ENCODE measurements around the gene ARL13A. TPM values are rescaled to one million over a fixed set of nuclear protein-coding genes. Genes with fewer than 3 reads are reported as not detected.
A peak's percentile ranks its signal among the peaks of the same experiment; 100 is the strongest.
"Not testable (repeated sequence)": the region's sequence is repeated elsewhere in the genome, so short reads cannot be mapped to it uniquely, and the experiment has no call there.

ARL13A gene
- total RNA-seq, 2 experiments from 2014 or later = not detected

DNA sequence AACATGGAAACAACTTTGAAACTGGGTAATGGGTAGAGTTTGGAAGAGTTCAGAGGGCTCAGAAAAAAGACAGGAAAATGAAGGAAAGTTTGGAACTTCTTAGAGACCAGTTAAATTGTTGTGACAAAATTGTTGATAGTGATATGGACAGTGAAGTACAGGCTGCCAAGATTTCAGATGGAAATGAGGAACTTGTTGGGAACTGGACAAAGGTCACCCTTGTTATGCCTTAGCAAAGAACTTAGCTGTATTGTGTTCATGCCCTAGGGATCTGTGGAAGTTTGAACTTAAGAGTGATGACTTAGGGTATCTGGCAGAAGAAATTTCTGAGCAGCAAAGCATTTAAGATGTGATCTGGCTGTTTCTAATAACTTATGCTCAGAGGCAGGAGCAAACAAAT, 5.1 kb upstream of the ARL13A start:
- POLR2A ChIA-PET = no interaction called here
- Mint-ChIP-seq H3K27me3 (no peaks in the 10 kb centered on the region), H3K4me1 (ENCODE audit: low read depth) (no peaks in the 10 kb centered on the region), H3K4me3 (no peak overlapping the region), H3K27ac (no peak overlapping the region), H3K9me3 (no peaks in the 10 kb centered on the region), H3K36me3 (no peaks in the 10 kb centered on the region)
- CTCF ChIA-PET = no interaction called here
- no peak for DNase-seq
- intact Hi-C loops (cut with micrococcal nuclease) = no loop called here

DNA sequence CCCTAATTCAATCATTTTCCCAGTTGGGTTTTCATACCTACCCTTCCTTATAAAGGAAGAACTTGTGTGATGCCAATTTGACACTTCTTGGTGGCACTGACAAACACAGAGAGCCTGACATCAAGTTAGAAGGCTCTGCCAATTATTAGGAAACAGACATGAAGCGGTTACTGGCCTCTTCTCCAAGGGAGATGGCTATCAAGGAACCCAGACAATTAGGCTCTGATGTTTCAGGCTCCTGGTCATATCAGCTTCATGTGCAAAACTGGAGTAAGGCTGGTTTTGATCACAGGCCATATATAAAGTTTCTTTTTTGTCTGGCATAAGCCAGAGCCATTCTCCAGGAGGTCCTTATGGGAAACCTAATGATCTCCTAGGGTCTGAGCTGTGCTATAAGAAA, 428 bp downstream of the ARL13A start:
- Mint-ChIP-seq H3K4me1 (ENCODE audit: low read depth) (no peaks in the 10 kb centered on the region), H3K36me3 (peaks cover 4% of the 10 kb centered on the region)
- POLR2A ChIA-PET = no interaction called here

DNA sequence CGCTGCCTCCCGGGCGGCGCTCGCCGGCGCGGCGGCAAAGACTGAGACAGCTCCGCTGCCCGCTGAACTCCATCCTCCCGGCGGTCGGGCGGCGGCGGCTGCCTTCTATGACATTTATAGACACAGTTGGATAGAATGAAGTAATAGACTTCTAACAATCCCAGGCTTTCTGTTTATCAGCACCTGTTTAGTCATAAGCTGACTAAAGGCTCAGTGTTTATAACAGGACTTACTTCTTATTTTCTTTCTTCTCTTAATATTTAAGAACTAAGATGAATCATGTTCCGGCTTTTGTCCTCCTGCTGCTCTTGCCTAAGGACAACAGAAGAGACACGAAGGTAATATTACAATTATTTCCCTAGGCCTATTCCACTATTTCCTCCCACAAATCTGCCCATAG, 3.9 kb downstream of the ARL13A start:
- CTCF ChIA-PET = no interaction called here
- no peak overlapping the region for H3K27ac Mint-ChIP-seq
- POLR2A ChIA-PET = no interaction called here

More for the DNA sequence above, 428 bp downstream of the ARL13A start:
- H3K9me3 Mint-ChIP-seq = no peaks in the 10 kb centered on the region
- CTCF ChIA-PET = no interaction called here
- H3K27ac Mint-ChIP-seq = no peak overlapping the region
- intact Hi-C loops (cut with micrococcal nuclease) = no loop called here
- H3K4me3 Mint-ChIP-seq = no peak overlapping the region
- no peaks in the 10 kb centered on the region for H3K27me3 Mint-ChIP-seq
- DNase-seq = no peak

DNA sequence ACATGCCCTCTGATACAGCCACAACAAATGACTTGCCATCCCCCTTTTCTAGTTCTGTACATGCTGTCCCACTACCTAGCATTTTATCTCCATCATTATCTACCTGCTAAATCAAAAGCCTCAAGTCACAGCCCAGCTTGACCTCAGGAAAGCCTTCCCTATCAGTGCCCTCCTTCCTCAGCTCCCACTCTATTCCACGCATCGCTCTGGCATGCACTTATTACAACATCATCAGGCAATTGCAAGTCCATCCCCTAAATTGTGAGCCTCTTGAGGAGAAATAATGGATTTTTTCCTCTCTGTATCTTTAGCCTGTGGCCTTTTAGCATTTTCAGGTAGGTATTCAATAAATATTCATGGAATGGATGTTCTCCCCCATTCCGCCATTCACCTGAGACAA, 5.7 kb downstream of the ARL13A start:
- no peaks in the 10 kb centered on the region for H3K9me3 Mint-ChIP-seq
- ChIA-PET POLR2A (no interaction called here), CTCF (no interaction called here)
- H3K4me3 Mint-ChIP-seq = no peak overlapping the region
- intact Hi-C loops (cut with micrococcal nuclease) = no loop called here
- H3K27ac Mint-ChIP-seq = no peak overlapping the region
- no peak for DNase-seq
- H3K27me3 Mint-ChIP-seq = no peaks in the 10 kb centered on the region
- H3K36me3 Mint-ChIP-seq = peaks cover 7% of the 10 kb centered on the region
- peaks cover 3% of the 10 kb centered on the region for H3K4me1 Mint-ChIP-seq (ENCODE audit: low read depth)

More for the DNA sequence above, 3.9 kb downstream of the ARL13A start:
- H3K27me3 Mint-ChIP-seq = no peaks in the 10 kb centered on the region
- H3K36me3 Mint-ChIP-seq = peaks cover 4% of the 10 kb centered on the region
- no peaks in the 10 kb centered on the region for H3K9me3 Mint-ChIP-seq
- no peak for DNase-seq
- intact Hi-C loops (cut with micrococcal nuclease) = no loop called here
- H3K4me3 Mint-ChIP-seq = no peak overlapping the region
- H3K4me1 Mint-ChIP-seq (ENCODE audit: low read depth) = no peaks in the 10 kb centered on the region

DNA sequence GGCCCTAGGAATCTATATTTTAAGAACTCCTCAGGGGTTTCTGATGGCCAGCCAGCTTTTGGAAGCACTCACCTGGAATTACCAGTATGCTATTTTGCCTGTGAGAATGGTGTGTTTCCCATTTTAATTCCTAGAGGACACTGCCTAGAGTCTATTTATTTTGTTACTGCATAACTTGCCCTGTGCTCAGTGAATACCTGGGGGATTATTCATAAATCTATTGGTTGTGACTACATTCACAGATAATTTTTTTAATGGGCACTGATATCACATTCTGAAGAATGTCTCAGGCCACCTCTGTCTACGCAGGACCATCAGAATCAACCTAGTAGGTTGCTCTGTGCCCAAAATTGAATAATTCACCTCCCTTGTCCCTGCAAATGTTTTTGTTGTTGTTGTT, 6.7 kb downstream of the ARL13A start:
- Mint-ChIP-seq H3K4me1 (ENCODE audit: low read depth) (peaks cover 3% of the 10 kb centered on the region), H3K4me3 (no peak overlapping the region), H3K36me3 (peaks cover 7% of the 10 kb centered on the region), H3K27me3 (no peaks in the 10 kb centered on the region), H3K27ac (no peak overlapping the region), H3K9me3 (no peaks in the 10 kb centered on the region)
- ChIA-PET POLR2A (no interaction called here), CTCF (no interaction called here)
- intact Hi-C loops (cut with micrococcal nuclease) = no loop called here
- no peak for DNase-seq

DNA sequence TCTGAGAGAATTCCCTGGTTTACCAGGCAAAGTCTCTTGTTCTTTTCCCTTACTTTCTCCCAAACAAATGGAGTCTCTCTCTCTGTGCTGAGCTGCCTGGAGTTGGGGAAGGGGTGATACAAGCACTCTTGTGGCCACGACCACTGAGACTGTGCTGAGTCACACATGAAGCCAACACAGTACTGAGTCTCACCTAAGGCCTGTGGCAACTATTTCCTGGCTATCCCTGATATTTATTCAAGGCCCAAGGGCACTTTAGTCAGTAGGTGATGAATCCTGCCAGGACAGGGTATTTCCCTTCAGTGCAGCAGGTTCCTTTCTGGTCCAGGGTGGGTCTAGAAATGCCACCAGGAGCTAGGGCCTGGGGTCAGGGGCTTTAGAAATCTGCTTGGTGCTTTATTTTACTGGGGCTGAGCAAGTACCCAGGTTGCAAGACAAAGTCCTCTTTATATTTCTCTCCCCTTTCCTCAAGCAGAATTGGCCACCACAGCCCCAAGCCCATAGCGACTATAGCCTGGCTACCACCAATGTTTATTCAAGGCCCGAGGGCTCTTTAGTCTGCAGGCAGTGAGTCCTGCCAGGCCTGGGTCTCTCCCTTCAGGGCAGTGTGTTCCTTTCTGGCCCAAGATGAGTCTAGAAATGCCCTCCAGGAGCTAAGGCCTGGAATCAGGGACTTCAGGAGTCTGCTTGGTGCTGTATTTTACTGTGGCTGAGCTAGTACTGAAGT, 10.5 kb downstream of the ARL13A start:
- ChIA-PET POLR2A (no interaction called here), CTCF (no interaction called here)
- Mint-ChIP-seq H3K4me3 (no peak overlapping the region), H3K27ac (no peak overlapping the region), H3K36me3 (peaks cover 3% of the 10 kb centered on the region), H3K27me3 (no peaks in the 10 kb centered on the region), H3K9me3 (no peaks in the 10 kb centered on the region), H3K4me1 (ENCODE audit: low read depth) (peaks cover 3% of the 10 kb centered on the region)
- intact Hi-C loops (cut with micrococcal nuclease) = no loop called here
- peak; percentile 7 for DNase-seq

DNA sequence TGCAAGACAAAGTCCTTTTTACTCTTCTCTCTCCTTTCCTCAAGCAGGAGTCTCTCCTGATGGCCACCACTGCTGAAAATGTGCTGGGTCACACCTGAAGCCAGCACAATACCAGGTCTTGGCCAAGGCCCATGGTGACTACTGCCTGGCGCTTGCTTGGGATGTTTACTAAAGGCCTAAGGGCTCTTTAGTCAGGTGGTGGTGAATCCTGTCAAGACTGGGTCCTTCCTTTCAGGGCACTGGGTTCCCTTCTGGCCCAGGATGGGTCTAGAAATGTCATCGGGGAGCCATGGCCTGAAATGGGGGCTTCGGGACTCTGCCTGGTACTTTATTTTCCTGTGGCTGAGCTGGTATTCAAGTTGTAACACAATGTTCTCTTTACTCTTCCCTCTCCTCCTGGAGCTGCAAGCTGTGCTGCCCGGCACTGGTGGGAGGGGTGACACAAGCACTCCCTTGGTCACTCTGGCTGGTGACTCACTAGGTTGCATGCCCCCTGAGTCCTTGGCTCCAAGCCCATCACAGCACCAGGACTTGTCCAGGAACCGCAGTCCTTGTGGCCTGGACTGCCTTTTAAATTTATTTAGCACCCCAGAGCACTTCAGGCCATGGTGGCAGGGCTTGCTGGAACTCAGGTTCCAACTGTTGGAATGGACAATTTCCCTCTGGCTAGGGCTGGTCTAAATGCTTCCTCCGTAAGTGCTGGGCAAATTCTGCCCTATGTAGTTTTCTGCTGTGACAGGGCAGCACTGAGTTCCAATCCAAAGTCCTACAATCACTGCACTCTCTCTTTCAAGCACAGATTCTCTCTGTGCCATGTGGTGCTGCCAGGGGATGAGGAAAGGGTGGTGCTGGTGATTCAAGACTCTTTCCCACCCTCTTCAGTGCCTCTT, 11.3 kb downstream of the ARL13A start:
- POLR2A ChIA-PET = no interaction called here
- H3K36me3 Mint-ChIP-seq = peaks cover 3% of the 10 kb centered on the region

DNA sequence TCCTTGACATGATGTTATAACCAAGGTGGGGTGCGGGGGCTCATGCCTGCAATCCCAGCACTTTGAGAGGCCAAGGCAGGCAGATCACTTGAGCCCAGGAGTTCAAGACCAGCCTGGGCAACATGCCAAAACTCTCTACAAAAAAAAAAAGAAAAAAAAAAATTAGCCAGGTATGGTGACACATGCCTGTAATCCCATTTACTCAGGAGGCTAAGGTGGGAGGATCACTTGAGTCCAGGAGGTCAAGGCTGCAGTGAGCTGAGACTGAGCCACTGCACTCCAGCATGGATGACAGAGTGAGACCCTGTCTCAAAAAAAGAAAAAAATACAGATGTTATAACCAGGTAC, 12.0 kb downstream of the ARL13A start:
- CTCF ChIA-PET; H3K4me1 Mint-ChIP-seq (ENCODE audit: low read depth); H3K27ac Mint-ChIP-seq; POLR2A ChIA-PET; H3K27me3 Mint-ChIP-seq; DNase-seq; intact Hi-C loops (cut with micrococcal nuclease); H3K4me3 Mint-ChIP-seq; H3K9me3 Mint-ChIP-seq; H3K36me3 Mint-ChIP-seq: not testable (repeated sequence)

More for the DNA sequence above, 11.3 kb downstream of the ARL13A start:
- H3K9me3 Mint-ChIP-seq = no peaks in the 10 kb centered on the region
- intact Hi-C loops (cut with micrococcal nuclease) = no loop called here
- H3K4me1 Mint-ChIP-seq (ENCODE audit: low read depth) = peaks cover 3% of the 10 kb centered on the region
- H3K27ac Mint-ChIP-seq = no peak overlapping the region
- H3K27me3 Mint-ChIP-seq = no peaks in the 10 kb centered on the region
- no peak for DNase-seq
- CTCF ChIA-PET = no interaction called here
- H3K4me3 Mint-ChIP-seq = no peak overlapping the region

DNA sequence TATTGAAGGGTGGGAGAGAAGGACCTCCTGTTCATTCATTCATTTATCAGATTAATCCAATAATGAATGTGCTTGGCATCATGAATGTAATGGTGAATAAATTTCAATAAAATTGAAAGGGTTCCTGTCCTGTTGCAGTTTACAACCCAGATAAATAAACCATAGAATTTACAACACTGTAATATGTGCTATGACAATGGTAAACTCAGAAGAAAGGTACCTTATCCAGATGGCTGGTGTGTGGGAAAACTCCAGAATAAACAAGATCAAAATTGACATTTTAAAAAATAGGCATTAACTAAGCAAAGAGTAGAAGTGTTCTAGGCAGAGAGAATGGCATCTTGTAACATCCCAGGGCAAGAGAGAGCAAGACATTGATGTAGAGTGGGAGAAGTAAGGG, 15.3 kb downstream of the ARL13A start:
- Mint-ChIP-seq H3K9me3 (no peaks in the 10 kb centered on the region), H3K27me3 (no peaks in the 10 kb centered on the region), H3K27ac (no peak overlapping the region), H3K36me3 (peaks cover 7% of the 10 kb centered on the region), H3K4me1 (ENCODE audit: low read depth) (no peaks in the 10 kb centered on the region), H3K4me3 (no peak overlapping the region)
- ChIA-PET CTCF (no interaction called here), POLR2A (no interaction called here)
- intact Hi-C loops (cut with micrococcal nuclease) = no loop called here
- no peak for DNase-seq

DNA sequence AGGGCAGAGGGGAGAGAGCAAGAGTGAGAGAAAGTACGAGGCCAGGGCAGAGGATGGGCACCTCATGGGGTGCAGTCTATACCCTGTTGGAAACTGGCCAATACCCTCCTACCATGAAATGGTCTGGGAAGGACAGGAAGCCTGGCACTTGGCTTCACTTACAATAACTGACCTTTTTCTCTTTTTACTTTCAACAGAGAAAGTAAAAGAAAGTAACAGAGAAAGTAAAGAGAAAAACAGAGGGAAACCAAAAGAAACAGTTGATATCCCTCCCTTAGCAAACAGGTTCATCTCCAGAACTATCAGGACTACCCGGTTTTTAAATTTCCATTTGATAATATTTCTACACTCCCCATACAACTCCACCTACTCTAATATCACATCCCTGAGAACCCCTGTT, 20.6 kb downstream of the ARL13A start:
- DNase-seq = no peak
- H3K36me3 Mint-ChIP-seq = peaks cover 7% of the 10 kb centered on the region
- peaks cover 15% of the 10 kb centered on the region for H3K4me1 Mint-ChIP-seq (ENCODE audit: low read depth)
- H3K27me3 Mint-ChIP-seq = no peaks in the 10 kb centered on the region
- no peak overlapping the region for H3K27ac Mint-ChIP-seq
- H3K4me3 Mint-ChIP-seq = no peak overlapping the region
- CTCF ChIA-PET = no interaction called here
- no peaks in the 10 kb centered on the region for H3K9me3 Mint-ChIP-seq
- POLR2A ChIA-PET = no interaction called here
- intact Hi-C loops (cut with micrococcal nuclease) = loop anchor here (10.0 kb wide), 2 partner anchors 65 to 215 kb away; partner anchors contain the start of gene TRMT2B

DNA sequence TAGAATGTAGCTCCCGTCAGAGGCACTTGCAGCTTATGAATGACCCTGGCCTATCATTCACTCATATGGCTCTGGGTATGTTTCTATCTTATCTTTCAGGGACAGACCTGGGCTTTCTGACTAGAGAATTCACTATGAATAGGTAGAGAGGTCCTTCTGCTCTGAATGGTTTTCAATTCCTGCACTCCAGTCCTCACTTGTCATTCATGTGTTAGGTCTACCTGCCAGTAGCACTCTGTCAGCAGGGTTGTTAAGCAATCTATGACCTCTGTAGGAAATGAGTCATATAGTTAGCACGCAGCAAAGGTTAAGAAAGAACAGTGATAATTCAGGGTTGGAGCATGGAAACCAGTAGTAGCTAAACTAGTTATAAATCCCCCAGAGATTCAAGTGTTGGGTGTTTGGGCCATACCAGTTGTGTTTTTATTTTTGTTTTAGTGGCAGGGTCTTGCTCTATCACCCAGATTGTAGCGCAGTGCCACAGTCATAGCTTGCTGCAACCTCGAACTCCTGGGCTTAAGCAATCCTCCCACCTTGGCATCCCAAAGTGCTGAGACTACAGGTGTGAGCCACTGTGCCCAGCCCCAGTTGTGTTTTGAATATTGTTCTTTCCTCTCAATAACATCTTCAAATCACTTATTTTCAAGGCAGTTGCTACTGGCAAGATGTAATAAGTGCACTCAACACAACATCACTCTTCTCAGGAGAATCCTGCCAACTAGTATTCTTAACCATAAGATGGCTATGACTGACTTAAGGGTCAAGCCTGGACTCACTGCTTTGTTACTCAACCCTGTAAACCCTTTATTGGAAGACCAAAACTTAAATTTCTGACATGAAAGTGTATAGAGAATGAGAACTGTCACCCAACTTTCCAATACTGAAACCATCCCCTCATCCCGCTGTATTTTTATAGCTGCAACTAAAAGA, 25.1 kb downstream of the ARL13A start:
- intact Hi-C loops (cut with micrococcal nuclease) = loop anchor here (1.0 to 10.0 kb wide), 4 partner anchors 60 to 210 kb away; partner anchors contain the start of gene TRMT2B
- peaks cover 24% of the 10 kb centered on the region for H3K4me1 Mint-ChIP-seq (ENCODE audit: low read depth)
- no peak overlapping the region for H3K4me3 Mint-ChIP-seq
- no peaks in the 10 kb centered on the region for H3K9me3 Mint-ChIP-seq
- H3K36me3 Mint-ChIP-seq = peaks cover 3% of the 10 kb centered on the region
- POLR2A ChIA-PET = no interaction called here
- DNase-seq = peak; percentile 27
- H3K27ac Mint-ChIP-seq = peak overlapping the region; percentile 76
- H3K27me3 Mint-ChIP-seq = no peaks in the 10 kb centered on the region
- CTCF ChIA-PET = no interaction called here

DNA sequence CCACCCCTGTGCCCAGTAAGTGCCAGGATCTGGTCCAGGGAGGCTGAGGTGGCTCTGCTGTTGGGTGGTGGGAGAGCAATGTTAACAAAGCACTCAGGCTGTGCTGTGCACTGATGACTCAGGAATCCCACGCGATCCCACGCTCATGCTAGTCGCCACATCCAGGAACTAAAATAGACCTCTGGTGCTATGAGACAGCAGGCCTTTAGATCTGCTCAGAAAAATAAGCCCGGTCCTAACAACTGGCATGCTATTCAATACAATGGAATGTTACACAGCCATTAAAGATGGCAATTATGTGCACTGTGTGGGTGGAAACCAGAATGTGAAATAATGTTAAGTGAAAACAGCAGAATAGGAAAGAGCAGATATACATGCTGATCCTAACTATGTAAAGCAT, 26.0 kb downstream of the ARL13A start:
- intact Hi-C loops (cut with micrococcal nuclease) = loop anchor here (2.0 to 10.0 kb wide), 3 partner anchors 59 to 209 kb away; partner anchors contain the start of gene TRMT2B
- H3K27ac Mint-ChIP-seq = peak overlapping the region; percentile 76

More for the DNA sequence above, 26.0 kb downstream of the ARL13A start:
- ChIA-PET CTCF (no interaction called here), POLR2A (interaction anchor here (0.7 kb wide), 1 partner anchor 295 kb away, joined by 7 read pairs; no protein-coding TSS in a partner anchor)
- Mint-ChIP-seq H3K9me3 (no peaks in the 10 kb centered on the region), H3K4me3 (no peak overlapping the region), H3K27me3 (no peaks in the 10 kb centered on the region), H3K36me3 (peaks cover 1% of the 10 kb centered on the region), H3K4me1 (ENCODE audit: low read depth) (peaks cover 24% of the 10 kb centered on the region)
- peak; percentile 68 for DNase-seq
